K562 (cell line): ENCODE measurements around the gene SCN2B.

Experiments used
- CHD1 ChIP-seq: fragments of 200-600 bp; sonication (generic); IDR thresholded peaks from one replicate; pipeline ENCODE4 v1.6.1; 2012; ENCODE audit warnings: mild to moderate bottlenecking, moderate library complexity, low read length, inconsistent platforms
- CREM ChIP-seq: IDR thresholded peaks from 2 replicates; pipeline ENCODE4 v1.6.1; 2014; ENCODE audit warnings: antibody characterized with exemption, low read depth
- CTCF ChIP-seq, 3 experiments: IDR thresholded peaks in 2 of 3; conservative IDR thresholded peaks in 1 of 3; 2 replicates each; pipeline ENCODE4 v1.5.1; 2011 to 2012; ENCODE audit warnings: low read length in 3 of 3, mild to moderate bottlenecking in 3 of 3, control low read depth in 2 of 3, improper control_type of control experiment in 1 of 3, inconsistent platforms in 1 of 3, low read depth in 1 of 3, mixed read lengths in 1 of 3, moderate library complexity in 1 of 3; ENCODE audit not compliant: insufficient read depth in 2 of 3
- E2F8 ChIP-seq: fragments of 450-650 bp; IDR thresholded peaks from 2 replicates; pipeline ENCODE4 v1.7.1; 2018; ENCODE audit warnings: mild to moderate bottlenecking, low read depth; ENCODE audit not compliant: partially characterized antibody
- ELF1 ChIP-seq: fragments of 200-800 bp; sonication (Bioruptor generic); IDR thresholded peaks from 2 replicates; pipeline ENCODE4 v1.6.1; 2016; ENCODE audit warnings: missing genetic modification characterization, missing compliant biosample characterization
- FIP1L1 ChIP-seq: fragments of 200-400 bp; formaldehyde crosslinking; IDR thresholded peaks from 2 replicates; pipeline ENCODE4 v1.6.1; 2018; ENCODE audit warnings: mild to moderate bottlenecking, low read depth, low read length; ENCODE audit not compliant: poor library complexity, severe bottlenecking
- FOSL1 ChIP-seq: fragments of 200-800 bp; sonication (Bioruptor generic); conservative IDR thresholded peaks from 2 replicates; pipeline ENCODE4 v1.6.1; 2016; ENCODE audit warnings: missing genetic modification characterization, missing compliant biosample characterization
- HMG20B ChIP-seq: fragments of 250-450 bp; sonication (Bioruptor Pico); IDR thresholded peaks from 2 replicates; pipeline ENCODE4 v1.5.0; 2021; ENCODE audit warnings: mild to moderate bottlenecking
- KAT7 ChIP-seq: sonication (generic); formaldehyde crosslinking; IDR thresholded peaks from 2 replicates; pipeline ENCODE4 v1.8.0; 2022; ENCODE audit warnings: missing genetic modification reagents, mild to moderate bottlenecking, borderline replicate concordance
- POLR2A ChIP-seq: fragments of 450-650 bp; conservative IDR thresholded peaks from 2 replicates; pipeline ENCODE4 v1.6.1; 2016
- ZNF592 ChIP-seq: fragments of 450-650 bp; IDR thresholded peaks from 2 replicates; pipeline ENCODE4 v1.6.1; 2017; ENCODE audit warnings: antibody characterized with exemption, mild to moderate bottlenecking
- TF ChIP-seq, protein P1 (sequence below), 2 experiments: IDR thresholded peaks; 2 replicates each; pipeline ENCODE4 v1.6.1; 2012; ENCODE audit warnings: improper control_type of control experiment in 2 of 2, low read depth in 2 of 2, low read length in 2 of 2, borderline replicate concordance in 1 of 2

- TF ChIP-seq CTCF (IDR thresholded peaks at IDR 0.05 in 2 of 3, conservative IDR thresholded peaks at IDR 0.05 in 1 of 3; ENCODE audit: insufficient read depth in 2 of 3, low read depth in 1 of 3, low read length in 3 of 3) (no peak), POLR2A (no peak), KAT7 (CRISPR knock-in tag) (no peak), FIP1L1 (no peak), ZNF592 (no peak), HMG20B (CRISPR knock-in tag) (no peak), CREM (no peak), E2F8 (no peak), ELF1 (no peak), FOSL1 (tag) (no peak), CHD1 (no peak)
- TF ChIP-seq, protein P1, sequence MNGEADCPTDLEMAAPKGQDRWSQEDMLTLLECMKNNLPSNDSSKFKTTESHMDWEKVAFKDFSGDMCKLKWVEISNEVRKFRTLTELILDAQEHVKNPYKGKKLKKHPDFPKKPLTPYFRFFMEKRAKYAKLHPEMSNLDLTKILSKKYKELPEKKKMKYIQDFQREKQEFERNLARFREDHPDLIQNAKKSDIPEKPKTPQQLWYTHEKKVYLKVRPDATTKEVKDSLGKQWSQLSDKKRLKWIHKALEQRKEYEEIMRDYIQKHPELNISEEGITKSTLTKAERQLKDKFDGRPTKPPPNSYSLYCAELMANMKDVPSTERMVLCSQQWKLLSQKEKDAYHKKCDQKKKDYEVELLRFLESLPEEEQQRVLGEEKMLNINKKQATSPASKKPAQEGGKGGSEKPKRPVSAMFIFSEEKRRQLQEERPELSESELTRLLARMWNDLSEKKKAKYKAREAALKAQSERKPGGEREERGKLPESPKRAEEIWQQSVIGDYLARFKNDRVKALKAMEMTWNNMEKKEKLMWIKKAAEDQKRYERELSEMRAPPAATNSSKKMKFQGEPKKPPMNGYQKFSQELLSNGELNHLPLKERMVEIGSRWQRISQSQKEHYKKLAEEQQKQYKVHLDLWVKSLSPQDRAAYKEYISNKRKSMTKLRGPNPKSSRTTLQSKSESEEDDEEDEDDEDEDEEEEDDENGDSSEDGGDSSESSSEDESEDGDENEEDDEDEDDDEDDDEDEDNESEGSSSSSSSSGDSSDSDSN (IDR thresholded peaks at IDR 0.05; ENCODE audit: borderline replicate concordance in 1 of 2, low read depth in 2 of 2, low read length in 2 of 2), result no peak
Measured at GRCh38 chr11:118166641-118167040, 9.8 kb downstream of the SCN2B start.
